Stimulated activated naive B cell treated with anti-CD40 and anti-IgM and Interleukin-4, amounts not matched to agents 10 μg/mL and 1 μg/mL and 100 μg/mL, for 72 hours (primary cell): ENCODE results near the gene POFUT2.

Source experiments
- ATAC-seq, 2 donors: fragments of 150-1000 bp; cut with Tn5 transposase; replicated peaks; 2 replicates each; pipeline ENCODE4 v1.10.0; 2021; ENCODE audit warnings: moderate library complexity in 1 of 2
- DNase-seq: peaks from one replicate; pipeline ENCODE4 v3.0.0; 2021
- H3K27ac Mint-ChIP-seq: one replicate; pipeline ENCODE4 v1.8.0; 2022; ENCODE audit warnings: mild to moderate bottlenecking, mixed read lengths
- H3K27me3 Mint-ChIP-seq, 2 donors: one replicate each; pipeline ENCODE4 v1.8.0; 2022; ENCODE audit warnings: mixed read lengths in 2 of 2
- H3K36me3 Mint-ChIP-seq, 2 donors: one replicate each; pipeline ENCODE4 v1.8.0; 2022; ENCODE audit warnings: mixed read lengths in 2 of 2, mild to moderate bottlenecking in 1 of 2
- H3K4me1 Mint-ChIP-seq, 2 donors: one replicate each; pipeline ENCODE4 v1.8.0; 2022; ENCODE audit warnings: mixed read lengths in 2 of 2, mild to moderate bottlenecking in 1 of 2
- H3K4me3 Mint-ChIP-seq, 2 donors: one replicate each; pipeline ENCODE4 v1.8.0; 2022; ENCODE audit warnings: mild to moderate bottlenecking in 2 of 2, mixed read lengths in 2 of 2, moderate library complexity in 1 of 2
- H3K9me3 Mint-ChIP-seq, 2 donors: one replicate each; pipeline ENCODE4 v1.8.0; 2022; ENCODE audit warnings: mixed read lengths in 2 of 2, mild to moderate bottlenecking in 1 of 2

Gene POFUT2

DNA sequence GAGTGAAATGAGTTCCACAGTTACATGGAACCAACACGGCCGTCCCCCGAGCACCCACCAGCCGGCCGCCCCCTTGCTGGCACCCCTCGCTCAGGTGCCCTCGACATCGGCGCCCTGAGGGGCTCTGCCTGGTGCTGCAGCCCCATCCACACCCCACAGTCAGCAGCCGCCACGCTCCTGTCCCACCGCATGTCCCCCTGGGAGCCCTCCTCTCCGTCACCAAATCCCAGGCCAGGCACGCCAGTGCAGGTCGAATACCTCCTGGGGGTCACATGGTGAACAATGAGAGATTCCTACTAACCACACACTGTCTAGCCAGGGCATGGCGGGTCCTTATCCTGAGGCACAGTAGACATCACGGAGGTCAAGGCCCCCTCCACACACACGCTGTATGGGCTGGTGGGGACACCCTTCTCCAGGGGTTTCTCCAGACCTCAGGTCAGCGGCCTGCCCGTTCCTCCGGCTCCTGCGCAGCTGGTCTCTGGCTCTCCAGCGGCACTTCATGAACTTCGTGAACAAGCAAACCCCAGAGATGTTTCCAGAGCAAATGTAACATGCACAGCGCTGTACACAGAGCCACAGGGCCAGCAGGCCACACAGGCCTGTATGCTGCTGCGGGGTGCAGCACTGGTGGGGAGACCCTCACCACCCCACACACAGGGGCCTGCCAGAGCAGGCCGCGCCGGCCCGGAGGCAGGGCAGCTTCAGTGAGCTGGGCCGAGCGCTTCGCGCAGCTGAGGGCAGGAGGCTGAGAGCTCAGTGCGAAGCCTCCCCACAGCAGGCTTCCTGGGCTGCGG, 21.8 kb downstream of the POFUT2 start:
- no peak overlapping the region for H3K4me3 Mint-ChIP-seq
- H3K36me3 Mint-ChIP-seq, result peaks cover 20 to 49% of the 10 kb centered on the region in 2 donors
- ATAC-seq (peak in 1 of 2 donors; percentile 4), DNase-seq (no peak)
- H3K9me3 Mint-ChIP-seq, result peaks cover under 1 to 3% of the 10 kb centered on the region in 2 donors
- H3K4me1 Mint-ChIP-seq, result peaks cover 6% of the 10 kb centered on the region in 2 donors
- peak overlapping the region; percentile 67 for H3K27ac Mint-ChIP-seq
- no peaks in the 10 kb centered on the region for H3K27me3 Mint-ChIP-seq

GRCh38 chr21:45264912-45265515, 22.7 kb downstream of the POFUT2 start:
- Mint-ChIP-seq H3K27ac (no peak overlapping the region), H3K4me3 (no peak overlapping the region)
- ATAC-seq, result no peak

GRCh38 chr21:45264146-45264911, 23.4 kb downstream of the POFUT2 start:
- peaks cover 20 to 49% of the 10 kb centered on the region in 2 donors for H3K36me3 Mint-ChIP-seq
- H3K9me3 Mint-ChIP-seq, result no peaks in the 10 kb centered on the region
- H3K27ac Mint-ChIP-seq, result no peak overlapping the region
- DNase-seq, result no peak
- no peaks in the 10 kb centered on the region for H3K27me3 Mint-ChIP-seq
- peaks cover 6% of the 10 kb centered on the region in 2 donors for H3K4me1 Mint-ChIP-seq
- no peak overlapping the region for H3K4me3 Mint-ChIP-seq
- no peak for ATAC-seq

More at GRCh38 chr21:45264912-45265515, 22.7 kb downstream of the POFUT2 start:
- peaks cover 6% of the 10 kb centered on the region in 2 donors for H3K4me1 Mint-ChIP-seq
- no peaks in the 10 kb centered on the region for H3K9me3 Mint-ChIP-seq
- peaks cover 20 to 49% of the 10 kb centered on the region in 2 donors for H3K36me3 Mint-ChIP-seq
- H3K27me3 Mint-ChIP-seq, result no peaks in the 10 kb centered on the region
- DNase-seq, result no peak

DNA sequence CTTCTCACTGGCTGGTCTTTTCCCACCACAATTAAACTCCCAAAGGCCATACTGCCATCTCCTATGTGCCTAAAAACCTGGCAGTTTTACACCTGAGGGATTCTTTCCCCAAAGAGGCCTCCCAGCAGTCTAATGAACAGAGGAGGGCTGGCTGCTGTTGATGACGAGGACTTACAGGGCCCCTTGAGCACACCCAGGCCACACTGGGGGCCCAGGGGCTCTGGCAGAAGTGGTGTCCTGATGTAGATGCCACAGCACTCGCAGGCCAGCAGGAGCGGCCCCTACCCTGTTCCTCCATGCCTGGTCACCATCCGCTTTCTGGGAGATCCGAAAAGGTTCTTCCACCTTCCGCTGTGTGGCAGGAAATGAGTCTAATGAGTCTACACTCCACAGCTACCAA, 24.2 kb downstream of the POFUT2 start:
- peaks cover 6% of the 10 kb centered on the region in 2 donors for H3K4me1 Mint-ChIP-seq
- H3K27ac Mint-ChIP-seq, result no peak overlapping the region
- peaks cover 0 to 2% of the 10 kb centered on the region in 2 donors for H3K27me3 Mint-ChIP-seq
- H3K36me3 Mint-ChIP-seq, result peaks cover 20 to 49% of the 10 kb centered on the region in 2 donors
- ATAC-seq (no peak), DNase-seq (no peak)
- no peaks in the 10 kb centered on the region for H3K9me3 Mint-ChIP-seq
- H3K4me3 Mint-ChIP-seq, result no peak overlapping the region

DNA sequence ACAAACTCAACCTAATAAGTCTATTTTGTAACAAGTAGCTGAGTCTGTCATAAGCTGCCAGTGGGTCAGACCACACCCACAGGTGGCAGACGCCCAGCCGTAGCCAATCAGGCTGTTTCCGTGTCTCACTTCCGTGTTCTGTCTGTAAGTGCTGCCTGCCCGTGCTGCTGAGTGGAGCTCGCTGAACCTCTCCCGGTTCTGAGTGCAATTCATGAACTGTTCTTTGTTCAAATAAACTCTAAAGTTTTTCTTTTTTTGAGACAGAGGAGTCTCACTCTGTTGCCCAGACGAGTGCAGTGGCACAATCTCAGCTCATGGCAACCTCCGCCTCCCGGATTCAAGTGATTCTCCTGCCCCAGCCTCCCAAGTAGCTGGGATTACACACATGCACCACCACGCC, 25.1 kb downstream of the POFUT2 start:
- ATAC-seq (no peak), DNase-seq (no peak)
- no peaks in the 10 kb centered on the region for H3K9me3 Mint-ChIP-seq
- H3K4me1 Mint-ChIP-seq, result peaks cover 6% of the 10 kb centered on the region in 2 donors
- H3K4me3 Mint-ChIP-seq, result no peak overlapping the region
- peak overlapping the region; percentile 25 for H3K27ac Mint-ChIP-seq
- peaks cover 20 to 45% of the 10 kb centered on the region in 2 donors for H3K36me3 Mint-ChIP-seq
- H3K27me3 Mint-ChIP-seq, result peaks cover 0 to 8% of the 10 kb centered on the region in 2 donors

GRCh38 chr21:45262041-45262581, 25.6 kb downstream of the POFUT2 start:
- Mint-ChIP-seq H3K4me1 (peaks cover 5 to 9% of the 10 kb centered on the region in 2 donors), H3K27ac (peak overlapping the region; percentile 25), H3K36me3 (peaks cover 19 to 40% of the 10 kb centered on the region in 2 donors), H3K4me3 (no peak overlapping the region), H3K27me3 (peaks cover 0 to 11% of the 10 kb centered on the region in 2 donors), H3K9me3 (no peaks in the 10 kb centered on the region)
- ATAC-seq, result no peak
- DNase-seq, result no peak

DNA sequence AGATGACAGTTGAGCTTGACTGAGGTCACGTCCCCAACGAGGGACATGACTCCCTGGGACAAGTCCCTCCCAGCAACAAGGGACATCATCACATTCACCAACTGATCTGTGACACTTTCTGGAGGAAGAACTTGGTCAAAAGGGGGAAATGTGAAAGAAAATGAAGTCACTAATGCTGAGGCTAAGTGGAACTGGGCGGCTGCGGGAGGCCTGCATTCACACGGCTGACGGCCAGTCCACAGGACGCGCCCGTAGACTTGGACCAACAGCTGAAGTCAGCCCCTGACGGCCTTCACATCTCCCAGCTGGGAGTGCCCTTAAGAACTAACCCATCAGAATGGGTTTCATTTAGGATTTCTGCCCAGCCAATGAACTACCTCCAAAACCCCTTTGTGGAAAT, 26.6 kb downstream of the POFUT2 start:
- Mint-ChIP-seq H3K4me1 (peaks cover 0 to 13% of the 10 kb centered on the region in 2 donors), H3K4me3 (no peak overlapping the region), H3K9me3 (no peaks in the 10 kb centered on the region), H3K27ac (no peak overlapping the region), H3K27me3 (peaks cover 0 to 19% of the 10 kb centered on the region in 2 donors), H3K36me3 (peaks cover 13 to 32% of the 10 kb centered on the region in 2 donors)
- ATAC-seq (no peak), DNase-seq (no peak)

DNA sequence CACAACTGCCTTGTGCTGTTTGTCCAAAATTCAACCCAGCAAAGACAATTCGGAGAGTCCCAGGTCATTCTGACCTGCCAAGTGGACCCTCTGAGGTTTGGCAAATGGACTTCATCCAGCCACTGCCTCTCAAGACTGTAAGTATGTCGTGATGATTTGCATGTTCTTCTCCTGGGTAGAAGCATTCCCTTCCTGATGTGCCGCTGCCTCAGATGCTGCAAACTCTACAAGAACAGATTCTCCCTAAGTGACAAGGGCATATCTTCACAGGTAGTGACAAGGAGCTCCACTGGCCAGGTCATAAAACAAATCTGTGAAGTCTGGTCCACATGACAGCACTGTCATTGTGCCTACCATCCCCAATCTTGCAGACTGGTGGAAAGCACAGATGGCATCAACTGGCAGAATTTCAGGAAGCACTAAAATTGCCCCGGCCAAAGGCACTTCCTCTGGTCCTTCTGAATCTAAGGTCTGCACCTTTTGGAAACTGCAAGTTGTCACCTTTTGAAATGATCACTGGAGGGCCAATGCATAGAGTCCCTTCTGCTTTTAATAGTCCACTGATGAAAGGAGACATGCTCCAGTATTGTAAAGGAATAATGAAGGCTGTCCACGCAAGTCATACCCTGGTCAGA, 27.4 kb downstream of the POFUT2 start:
- peaks cover 0 to 23% of the 10 kb centered on the region in 2 donors for H3K27me3 Mint-ChIP-seq
- H3K4me1 Mint-ChIP-seq, result peaks cover 0 to 17% of the 10 kb centered on the region in 2 donors
- H3K27ac Mint-ChIP-seq, result no peak overlapping the region
- H3K36me3 Mint-ChIP-seq, result peaks cover 8 to 24% of the 10 kb centered on the region in 2 donors
- ATAC-seq, result no peak
- no peak overlapping the region for H3K4me3 Mint-ChIP-seq
- DNase-seq, result no peak
- no peaks in the 10 kb centered on the region for H3K9me3 Mint-ChIP-seq

DNA sequence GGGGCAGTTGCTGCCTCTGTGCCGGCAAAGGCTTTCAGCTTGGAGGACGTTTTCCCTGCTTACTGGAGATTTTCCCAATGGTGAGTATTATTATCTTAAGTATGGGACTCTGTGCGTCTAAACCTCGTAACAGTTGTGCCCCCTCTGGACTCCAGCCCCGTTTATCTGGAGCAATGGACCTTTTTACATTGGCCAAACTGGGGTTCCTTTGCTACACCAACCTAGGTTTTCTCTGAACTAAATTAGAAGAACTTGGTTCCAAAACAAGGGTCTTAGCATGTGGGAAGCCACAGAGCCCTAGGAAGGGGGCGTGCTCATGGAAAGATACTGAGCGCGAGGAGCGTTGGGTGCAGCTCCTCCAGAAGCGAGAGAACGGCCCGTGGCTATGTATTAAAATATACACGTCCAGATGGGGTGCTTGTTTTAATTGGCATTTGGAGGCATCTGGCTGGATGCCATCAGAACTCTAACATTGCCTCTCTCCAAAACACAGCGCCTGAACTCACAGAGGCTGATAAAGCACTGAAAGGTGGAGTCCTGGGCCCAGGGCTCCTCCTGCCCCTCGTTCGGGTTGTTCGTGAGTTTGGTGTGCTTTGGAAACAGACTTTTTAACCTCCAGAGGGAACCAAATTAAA, 28.4 kb downstream of the POFUT2 start:
- Mint-ChIP-seq H3K4me1 (peaks cover 0 to 23% of the 10 kb centered on the region in 2 donors), H3K9me3 (no peaks in the 10 kb centered on the region), H3K27me3 (peaks cover 7 to 31% of the 10 kb centered on the region in 2 donors), H3K27ac (no peak overlapping the region), H3K4me3 (no peak overlapping the region), H3K36me3 (peaks cover 5 to 17% of the 10 kb centered on the region in 2 donors)
- DNase-seq, result no peak
- no peak for ATAC-seq

- DNase-seq (no peak), ATAC-seq (no peak)
- no peak overlapping the region for H3K4me3 Mint-ChIP-seq
- peaks cover 10 to 34% of the 10 kb centered on the region in 2 donors for H3K27me3 Mint-ChIP-seq
- H3K27ac Mint-ChIP-seq, result no peak overlapping the region
- H3K36me3 Mint-ChIP-seq, result peaks cover 5 to 9% of the 10 kb centered on the region in 2 donors
- H3K9me3 Mint-ChIP-seq, result no peaks in the 10 kb centered on the region
- peaks cover 0 to 23% of the 10 kb centered on the region in 2 donors for H3K4me1 Mint-ChIP-seq
Observed at GRCh38 chr21:45258466-45258865, 29.2 kb downstream of the POFUT2 start.

- DNase-seq (no peak), ATAC-seq (no peak)
- Mint-ChIP-seq H3K4me1 (peaks cover 0 to 23% of the 10 kb centered on the region in 2 donors), H3K27ac (peak overlapping the region; percentile 47), H3K9me3 (no peaks in the 10 kb centered on the region), H3K27me3 (peaks cover 10 to 34% of the 10 kb centered on the region in 2 donors), H3K4me3 (no peak overlapping the region), H3K36me3 (peaks cover 0 to 3% of the 10 kb centered on the region in 2 donors)
Observed at GRCh38 chr21:45257673-45258341, 29.9 kb downstream of the POFUT2 start.

GRCh38 chr21:45256912-45257672, 30.6 kb downstream of the POFUT2 start:
- ATAC-seq (peak; percentile 42 to 84), DNase-seq (no peak)
- Mint-ChIP-seq H3K4me3 (no peak overlapping the region), H3K27me3 (peaks cover 10 to 34% of the 10 kb centered on the region in 2 donors), H3K9me3 (no peaks in the 10 kb centered on the region), H3K4me1 (peaks cover 0 to 23% of the 10 kb centered on the region in 2 donors), H3K27ac (no peak overlapping the region), H3K36me3 (no peaks in the 10 kb centered on the region)
